HCT116 (cell line): ENCODE data around the gene SEMA5A. TPM values are rescaled to one million over a fixed set of nuclear protein-coding genes. Genes with fewer than 3 reads are reported as not detected.

Experiments
- ATAC-seq: fragments of 200-7000 bp; cut with Tn5 transposase; 2 replicates; pipeline ENCODE4 v1.9.1; 2020; ENCODE audit warnings: mild to moderate bottlenecking, moderate library complexity
- BruUV-seq: library from RNA; stranded (reverse); fragments of 400-500 nt; replicated peaks from 2 replicates; lab custom pipeline; 2021; lab: Mats Ljungman, UMichigan
- CTCF ChIA-PET: fragments of 300-600 bp; sonication (Branson Sonifier 250); formaldehyde crosslinking; loops from one replicate; lab custom pipeline; 2021; ENCODE audit warnings: antibody characterized with exemption; lab: Charles Lee
- POLR2A ChIA-PET: fragments of 300-600, 350-600 bp; sonication (Branson Sonifier 250); formaldehyde crosslinking; loops from one replicate; lab custom pipeline; 2021; ENCODE audit warnings: antibody characterized with exemption; lab: Charles Lee
- RAD21 ChIA-PET, 2 experiments: fragments of 300-600 bp; sonication (Branson Sonifier 250); formaldehyde crosslinking; loops; one replicate each; lab custom pipeline; 2023; ENCODE audit warnings: low total read pairs in 2 of 2; ENCODE audit not compliant: uncharacterized antibody in 2 of 2, unreplicated experiment in 2 of 2, low non-redundant PET in 1 of 2; lab: Charles Lee
- DNase-seq: peaks from one replicate; pipeline ENCODE4 v3.0.0-alpha.2; 2010; ENCODE audit warnings: low read depth, low spot score
- H2AFZ ChIP-seq: fragments of 200-600 bp; shearing (Covaris generic), sonication (generic); 2 replicates; pipeline ENCODE4 v1.6.1; 2017; ENCODE audit warnings: low read depth, mixed run types, mixed read lengths, antibody characterized with exemption, low read length; ENCODE audit not compliant: poor library complexity, severe bottlenecking
- H3K27ac ChIP-seq: 2 replicates; pipeline ENCODE4 v1.5.1; 2012; ENCODE audit warnings: low read depth, low read length
- H3K27me3 ChIP-seq: fragments of 200-600 bp; sonication (generic); 2 replicates; pipeline ENCODE4 v1.6.1; 2016; ENCODE audit warnings: mixed run types, low read length, mixed read lengths; ENCODE audit not compliant: insufficient read depth
- H3K36me3 ChIP-seq, 2 experiments: fragments of 200-500 bp in 1 of 2; fragments of 200-600 bp in 1 of 2; sonication (Bioruptor generic) in 1 of 2; sonication (generic) in 1 of 2; 2 replicates each; pipeline versions ENCODE4 v1.5.1 to v1.6.1; 2014 to 2016; ENCODE audit warnings: low read length in 2 of 2, inconsistent platforms in 1 of 2, mixed read lengths in 1 of 2, mixed run types in 1 of 2; ENCODE audit not compliant: insufficient read depth in 2 of 2, control insufficient read depth in 1 of 2
- H3K4me1 ChIP-seq, 2 experiments: fragments of 200-600 bp in 1 of 2; sonication (generic) in 1 of 2; 2 replicates each; pipeline versions ENCODE4 v1.5.1 to v1.6.1; 2012 to 2017; ENCODE audit warnings: low read length in 2 of 2, inconsistent platforms in 1 of 2, mild to moderate bottlenecking in 1 of 2, mixed read lengths in 1 of 2, mixed run types in 1 of 2, moderate library complexity in 1 of 2; ENCODE audit not compliant: insufficient read depth in 2 of 2, control insufficient read depth in 1 of 2
- H3K4me2 ChIP-seq: fragments of 200-600 bp; sonication (generic); 2 replicates; pipeline ENCODE4 v1.6.1; 2017; ENCODE audit warnings: mixed run types, low read length, mixed read lengths
- H3K4me3 ChIP-seq, 2 experiments: fragments of 200-600 bp in 1 of 2; sonication (generic) in 1 of 2; replicated peaks in 1 of 2; 2 replicates each; pipeline ENCODE4 v1.5.1; 2011 to 2016; ENCODE audit warnings: low read length in 2 of 2, control low read depth in 1 of 2, low read depth in 1 of 2, mild to moderate bottlenecking in 1 of 2, mixed read lengths in 1 of 2, mixed run types in 1 of 2
- H3K79me2 ChIP-seq: fragments of 200-600 bp; sonication (generic); 2 replicates; pipeline ENCODE4 v1.6.1; 2017; ENCODE audit warnings: mild to moderate bottlenecking, mixed run types, low read length, moderate library complexity, mixed read lengths; ENCODE audit not compliant: insufficient read depth
- H3K9ac ChIP-seq: fragments of 200-600 bp; sonication (generic); 2 replicates; pipeline ENCODE4 v1.6.1; 2016; ENCODE audit warnings: low read length, mixed read lengths
- H3K9me2 ChIP-seq: fragments of 200-600 bp; sonication (generic), shearing (Covaris generic); 2 replicates; pipeline ENCODE4 v1.6.1; 2017; ENCODE audit warnings: mixed run types, mild to moderate bottlenecking, moderate library complexity; ENCODE audit not compliant: insufficient read depth
- H3K9me3 ChIP-seq, 2 experiments: fragments of 200-500 bp in 1 of 2; fragments of 200-600 bp in 1 of 2; sonication (Bioruptor generic) in 1 of 2; sonication (generic) in 1 of 2; 2 replicates each; pipeline ENCODE4 v1.6.1; 2014 to 2017; ENCODE audit warnings: low read length in 2 of 2, mixed read lengths in 2 of 2, inconsistent platforms in 1 of 2, low read depth in 1 of 2, mild to moderate bottlenecking in 1 of 2, mixed run types in 1 of 2, moderate library complexity in 1 of 2; ENCODE audit not compliant: control insufficient read depth in 1 of 2, insufficient read depth in 1 of 2
- H4K20me1 ChIP-seq: fragments of 200-600 bp; sonication (generic), shearing (Covaris generic); 2 replicates; pipeline ENCODE4 v1.6.1; 2017; ENCODE audit warnings: mixed run types, mild to moderate bottlenecking, moderate library complexity; ENCODE audit not compliant: insufficient read depth
- ATF3 ChIP-seq: IDR thresholded peaks from 2 replicates; pipeline ENCODE4 v1.6.1; 2012
- CEBPB ChIP-seq: IDR thresholded peaks from 2 replicates; pipeline ENCODE4 v1.6.1; 2012; ENCODE audit warnings: low read depth
- CTCF ChIP-seq, 3 experiments: fragments of 200-600 bp in 1 of 3; sonication (generic) in 1 of 3; IDR thresholded peaks in 2 of 3; conservative IDR thresholded peaks in 1 of 3; 2 replicates each; pipeline ENCODE4 v1.5.1; 2012 to 2017; ENCODE audit warnings: low read depth in 2 of 3, low read length in 2 of 3, antibody characterized with exemption in 1 of 3, borderline replicate concordance in 1 of 3, control low read depth in 1 of 3, mild to moderate bottlenecking in 1 of 3, mixed read lengths in 1 of 3, mixed run types in 1 of 3, moderate library complexity in 1 of 3; ENCODE audit not compliant: insufficient read depth in 1 of 3
- EZH2 ChIP-seq: fragments of 200-600 bp; sonication (generic); IDR thresholded peaks from 2 replicates; pipeline ENCODE4 v1.6.1; 2017; ENCODE audit warnings: antibody characterized with exemption, mixed run types
- EZH2phosphoT487 ChIP-seq: fragments of 200-600 bp; IDR thresholded peaks from 2 replicates; pipeline ENCODE4 v1.6.1; 2018; ENCODE audit warnings: antibody characterized with exemption, borderline replicate concordance
- JUND ChIP-seq: IDR thresholded peaks from 2 replicates; pipeline ENCODE4 v1.6.1; 2012
- POLR2A ChIP-seq: IDR thresholded peaks from 2 replicates; pipeline ENCODE4 v1.7.0; 2011; ENCODE audit warnings: borderline replicate concordance; ENCODE audit not compliant: insufficient read depth, insufficient read length; ENCODE audit errors: extremely low read depth
- POLR2AphosphoS5 ChIP-seq: IDR thresholded peaks from 2 replicates; pipeline ENCODE4 v1.6.1; 2011; ENCODE audit warnings: mild to moderate bottlenecking, low read depth, low read length, moderate library complexity
- REST ChIP-seq: IDR thresholded peaks from 2 replicates; pipeline ENCODE4 v1.6.1; 2012; ENCODE audit warnings: low read depth
- intact Hi-C: fragments of 100-400 bp; cut with micrococcal nuclease; formaldehyde crosslinking; loops from 2 replicates; pipeline ENCODE4 v1.10.0; 2022
- total RNA-seq: library from RNA; stranded (reverse); gene quantifications from one replicate; pipeline ENCODE4 v1.2.1, GENCODE V29; 2021; ENCODE audit not compliant: unreplicated experiment
- TF ChIP-seq, protein P1 (sequence below): IDR thresholded peaks from 2 replicates; pipeline ENCODE4 v1.6.1; 2011; ENCODE audit warnings: mild to moderate bottlenecking, low read length, moderate library complexity; ENCODE audit not compliant: insufficient replicate concordance; ENCODE audit errors: extremely low read depth

Gene SEMA5A
- total RNA-seq, 1 experiment from 2014 or later = 0.02 TPM

DNA sequence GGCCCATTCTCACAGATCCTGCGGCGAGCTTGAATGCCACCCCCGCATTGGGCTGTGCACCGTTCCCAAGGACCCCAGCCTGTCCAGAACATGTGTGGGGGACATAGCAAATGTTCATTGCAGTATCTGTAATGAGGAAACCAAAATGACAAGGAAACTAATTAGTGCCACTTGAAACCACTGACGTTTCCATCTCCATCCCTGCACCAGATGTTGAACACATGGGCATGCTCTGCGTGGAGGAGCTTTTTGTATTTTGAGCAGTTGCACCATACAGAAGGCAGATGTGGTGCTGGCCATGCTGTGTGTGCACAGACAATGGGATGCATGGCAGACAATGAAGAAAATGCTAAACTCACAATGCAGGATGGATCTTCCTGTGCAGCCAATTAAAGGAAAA is 437.7 kb downstream of the SEMA5A start:
- RAD21 ChIA-PET = no interaction called here
- POLR2A ChIA-PET = no interaction called here
- CTCF ChIA-PET = no interaction called here
- no TSS peak for BruUV-seq
- intact Hi-C loops = no loop called here
- H3K9me3 ChIP-seq = peaks cover 0 to 27% of the 10 kb centered on the region in 2 experiments; a peak in 2 of 4 replicates
- no peaks in the 10 kb centered on the region for H3K79me2 ChIP-seq
- no peaks in the 10 kb centered on the region for H4K20me1 ChIP-seq
- DNase-seq (no peak), ATAC-seq (no peak)
- H3K27ac ChIP-seq = no peak overlapping the region
- no peak overlapping the region for H3K4me2 ChIP-seq
- H3K27me3 ChIP-seq = no peaks in the 10 kb centered on the region
- no peak for TF ChIP-seq EZH2
- TF ChIP-seq REST = no peak
- TF ChIP-seq CEBPB = no peak
- no peak for TF ChIP-seq EZH2phosphoT487
- TF ChIP-seq, protein P1, sequence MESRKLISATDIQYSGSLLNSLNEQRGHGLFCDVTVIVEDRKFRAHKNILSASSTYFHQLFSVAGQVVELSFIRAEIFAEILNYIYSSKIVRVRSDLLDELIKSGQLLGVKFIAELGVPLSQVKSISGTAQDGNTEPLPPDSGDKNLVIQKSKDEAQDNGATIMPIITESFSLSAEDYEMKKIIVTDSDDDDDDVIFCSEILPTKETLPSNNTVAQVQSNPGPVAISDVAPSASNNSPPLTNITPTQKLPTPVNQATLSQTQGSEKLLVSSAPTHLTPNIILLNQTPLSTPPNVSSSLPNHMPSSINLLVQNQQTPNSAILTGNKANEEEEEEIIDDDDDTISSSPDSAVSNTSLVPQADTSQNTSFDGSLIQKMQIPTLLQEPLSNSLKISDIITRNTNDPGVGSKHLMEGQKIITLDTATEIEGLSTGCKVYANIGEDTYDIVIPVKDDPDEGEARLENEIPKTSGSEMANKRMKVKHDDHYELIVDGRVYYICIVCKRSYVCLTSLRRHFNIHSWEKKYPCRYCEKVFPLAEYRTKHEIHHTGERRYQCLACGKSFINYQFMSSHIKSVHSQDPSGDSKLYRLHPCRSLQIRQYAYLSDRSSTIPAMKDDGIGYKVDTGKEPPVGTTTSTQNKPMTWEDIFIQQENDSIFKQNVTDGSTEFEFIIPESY = no peak
- no peak for TF ChIP-seq ATF3
- no peak for TF ChIP-seq CTCF (IDR thresholded peaks at IDR 0.05 in 2 of 3, conservative IDR thresholded peaks at IDR 0.05 in 1 of 3; ENCODE audit: borderline replicate concordance in 1 of 3, insufficient read depth in 1 of 3, low read depth in 2 of 3, low read length in 2 of 3)
- TF ChIP-seq JUND = no peak
- no peak for TF ChIP-seq POLR2A
- TF ChIP-seq POLR2AphosphoS5 = no peak
- H3K9ac ChIP-seq = no peak overlapping the region
- no peak overlapping the region for H3K4me3 ChIP-seq
- H2AFZ ChIP-seq = no peak overlapping the region
- H3K36me3 ChIP-seq = no peaks in the 10 kb centered on the region
- H3K9me2 ChIP-seq = no peaks in the 10 kb centered on the region
- no peaks in the 10 kb centered on the region for H3K4me1 ChIP-seq
